GM19193 (cell line): Measurements from ENCODE around the gene HIVEP1.

Experiments used
- POLR2A ChIP-seq: IDR thresholded peaks from 4 replicates; pipeline ENCODE4 v1.6.1; 2011; ENCODE audit not compliant: insufficient read depth, insufficient read length; ENCODE audit errors: extremely low read depth

The HIVEP1 gene

GRCh38 chr6:12125396-12125795 is 113.3 kb downstream of the HIVEP1 start:
- TF ChIP-seq POLR2A, result no peak

GRCh38 chr6:12126051-12126450 is 113.9 kb downstream of the HIVEP1 start:
- no peak for TF ChIP-seq POLR2A

DNA sequence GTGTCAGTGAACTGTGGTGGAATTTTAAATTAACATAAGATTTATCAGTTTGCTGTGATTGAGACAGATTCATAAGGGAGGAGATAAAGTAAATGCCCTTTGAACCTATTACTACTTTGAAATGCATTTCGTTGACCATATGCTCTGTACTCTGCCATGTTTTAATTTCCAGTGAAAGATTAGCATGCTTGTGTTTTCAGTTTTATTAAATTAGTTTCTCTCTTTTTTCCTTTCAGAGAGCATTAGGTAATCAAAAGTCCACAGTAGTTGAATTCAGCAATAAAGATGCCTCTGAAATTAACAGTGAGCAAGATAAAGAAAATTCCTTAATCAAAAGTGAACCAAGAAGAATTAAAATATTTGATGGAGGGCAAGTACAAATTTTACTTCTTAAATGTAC is 117.4 kb downstream of the HIVEP1 start:
- TF ChIP-seq POLR2A, result no peak

GRCh38 chr6:12132351-12133222 is 120.5 kb downstream of the HIVEP1 start:
- no peak for TF ChIP-seq POLR2A

- TF ChIP-seq POLR2A, result no peak
Measured at GRCh38 chr6:12134581-12134980, 122.5 kb downstream of the HIVEP1 start.

DNA sequence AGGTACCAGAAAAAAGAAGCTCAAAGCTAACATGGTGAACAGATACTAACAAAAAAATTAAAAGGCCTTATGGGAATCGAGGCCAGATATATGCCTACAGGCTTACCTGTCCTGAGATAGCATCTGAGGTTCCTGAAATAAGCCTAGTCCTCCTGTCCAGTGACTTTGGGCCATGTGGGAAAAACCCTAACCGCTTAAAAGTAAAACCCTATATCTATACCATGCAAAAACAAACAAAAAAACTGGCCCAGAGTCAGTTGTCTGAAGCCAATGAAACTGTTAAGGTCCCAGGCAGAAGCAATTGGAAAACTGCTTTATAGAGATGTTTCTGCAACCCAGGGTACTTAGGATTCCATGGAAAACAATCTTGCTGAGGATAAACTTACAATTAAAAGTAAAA is 122.9 kb downstream of the HIVEP1 start:
- TF ChIP-seq POLR2A, result no peak

DNA sequence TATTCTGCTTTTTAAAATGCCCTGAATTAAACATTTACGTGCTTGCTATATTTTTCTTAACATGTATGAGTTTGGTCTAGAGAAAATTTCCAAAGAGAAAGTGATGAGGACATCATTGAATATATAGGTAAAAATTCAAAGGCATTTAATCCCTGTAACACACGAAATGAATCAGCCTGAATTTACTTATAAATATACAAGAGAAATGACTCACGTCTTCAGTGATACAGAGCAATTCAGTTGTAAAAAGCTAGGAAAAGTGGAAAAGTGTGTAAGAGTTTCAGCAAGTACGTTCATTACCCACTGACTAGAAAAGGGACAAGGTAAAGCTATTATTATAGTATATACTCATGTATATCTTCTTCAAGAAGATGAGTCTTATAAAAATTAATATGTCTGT is 124.8 kb downstream of the HIVEP1 start:
- TF ChIP-seq POLR2A, result no peak

- no peak for TF ChIP-seq POLR2A
Measured at GRCh38 chr6:12137480-12137879, 125.4 kb downstream of the HIVEP1 start.

DNA sequence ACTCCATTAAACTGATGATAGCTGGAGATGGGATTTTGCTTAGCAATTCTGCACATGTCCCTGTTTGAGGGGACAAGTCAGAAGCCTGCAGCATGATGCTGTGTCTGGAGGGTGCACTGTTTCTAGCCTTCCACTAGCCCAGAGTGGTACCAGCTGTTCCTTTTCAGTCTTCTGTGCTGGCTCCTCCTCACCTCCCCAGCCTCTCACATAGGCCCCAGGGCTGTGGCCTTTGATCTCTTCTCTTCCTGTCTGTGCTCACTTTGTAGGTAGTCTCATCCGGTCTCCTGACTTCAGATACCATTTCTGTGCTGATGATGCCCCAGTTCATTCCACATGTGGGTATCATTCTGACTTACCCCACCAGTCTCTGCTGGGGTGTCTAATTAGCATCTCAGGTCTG is 126.3 kb downstream of the HIVEP1 start:
- TF ChIP-seq POLR2A, result no peak

DNA sequence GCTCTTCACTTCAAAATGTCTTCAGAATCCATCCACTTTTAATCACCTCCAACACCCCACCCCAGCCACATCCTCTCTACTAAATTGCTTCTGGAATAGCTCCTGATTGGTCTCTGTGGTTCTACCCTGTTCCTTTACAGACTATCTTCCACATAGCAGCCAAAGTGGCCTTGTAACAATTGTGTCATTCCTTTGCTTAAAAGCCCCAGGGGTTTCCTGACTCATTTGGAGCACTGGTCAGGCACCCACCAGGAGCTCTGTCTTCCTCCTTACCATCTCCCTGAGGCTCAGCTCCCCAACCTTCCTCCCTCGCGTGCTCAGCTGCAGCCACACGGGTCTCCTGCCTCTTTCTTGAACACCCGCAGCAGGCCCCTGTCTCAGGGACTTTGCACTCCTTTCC is 126.8 kb downstream of the HIVEP1 start:
- TF ChIP-seq POLR2A, result no peak

DNA sequence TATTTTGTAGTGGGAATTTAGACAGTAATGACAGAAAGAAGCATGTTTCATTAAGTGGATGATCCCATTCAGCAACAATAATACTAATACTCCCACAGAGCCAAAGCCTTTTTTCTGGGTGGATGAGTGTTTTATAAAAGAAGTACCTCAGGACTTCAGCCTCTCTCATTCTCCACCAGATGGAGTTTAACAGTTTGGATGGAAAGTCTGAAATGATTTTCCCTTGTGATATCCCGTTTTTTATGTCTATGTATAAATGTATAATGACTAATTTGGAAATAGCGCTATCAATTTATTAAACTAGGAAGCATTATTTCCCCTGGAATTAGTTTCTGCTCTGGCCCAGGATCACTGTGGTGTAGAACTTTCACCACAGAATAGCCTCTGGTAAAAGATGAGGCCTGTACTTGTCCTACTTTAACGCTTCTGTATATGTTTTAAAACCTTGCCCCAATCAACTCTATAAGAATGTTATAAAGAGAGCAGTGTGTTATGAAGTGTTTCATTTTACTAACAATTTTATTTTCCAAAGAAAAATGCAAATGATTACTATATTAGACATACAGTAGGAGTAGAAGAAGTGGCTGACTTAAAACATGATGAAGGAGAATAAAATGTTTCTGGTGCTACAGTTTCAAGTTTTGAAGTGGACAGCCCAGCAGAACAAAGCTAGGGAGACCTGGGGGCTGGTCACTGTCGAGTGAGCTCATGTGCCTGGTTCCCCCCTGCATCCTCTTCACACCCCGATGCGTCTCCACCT is 135.6 kb downstream of the HIVEP1 start:
- no peak for TF ChIP-seq POLR2A

- TF ChIP-seq POLR2A, result no peak
Measured at GRCh38 chr6:12148317-12148801, 136.2 kb downstream of the HIVEP1 start.

- TF ChIP-seq POLR2A, result no peak
Measured at GRCh38 chr6:12148841-12149240, 136.7 kb downstream of the HIVEP1 start.

GRCh38 chr6:12149944-12150510 is 137.9 kb downstream of the HIVEP1 start:
- TF ChIP-seq POLR2A, result no peak

- TF ChIP-seq POLR2A, result no peak
Measured at GRCh38 chr6:12150812-12151432, 138.8 kb downstream of the HIVEP1 start.

GRCh38 chr6:12151433-12151820 is 139.3 kb downstream of the HIVEP1 start:
- no peak for TF ChIP-seq POLR2A
